VCaP (cell line): ENCODE measurements around the gene UGP2.
"Not testable (repeated sequence)": the region's sequence is repeated elsewhere in the genome, so short reads cannot be mapped to it uniquely, and the experiment has no call there.

ENCODE experiments used
- H3K27ac ChIP-seq: fragments of 450-650 bp; 2 replicates; pipeline ENCODE4 v1.5.1; 2017
- CTCF ChIP-seq: fragments of 450-650 bp; conservative IDR thresholded peaks from 2 replicates; pipeline ENCODE4 v1.5.1; 2017; ENCODE audit warnings: mild to moderate bottlenecking, moderate library complexity

The UGP2 gene

DNA sequence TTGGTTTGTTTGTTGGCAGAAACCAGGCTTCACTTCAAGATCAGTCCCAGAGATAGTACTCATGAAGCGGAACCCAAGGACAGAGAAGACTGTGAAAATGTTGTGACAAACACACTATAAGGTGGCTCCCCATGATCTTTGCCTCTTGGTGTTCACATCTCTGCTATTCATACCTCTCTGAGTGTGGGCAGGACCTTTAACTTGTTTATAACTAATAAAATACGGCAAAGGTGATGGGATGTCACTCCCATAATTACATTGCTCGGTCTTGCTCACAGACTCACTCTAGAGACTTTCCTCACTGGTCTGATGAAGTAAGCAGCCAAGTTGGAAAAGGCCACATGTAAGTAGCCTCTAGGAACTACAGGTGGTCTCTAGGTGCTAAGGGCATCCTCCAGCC lies 30.6 kb upstream of the UGP2 start:
- TF ChIP-seq CTCF = no peak
- no peak overlapping the region for H3K27ac ChIP-seq

GRCh38 chr2:63811870-63812269 lies 29.8 kb upstream of the UGP2 start:
- H3K27ac ChIP-seq = not testable (repeated sequence)

- TF ChIP-seq CTCF = no peak
- no peak overlapping the region for H3K27ac ChIP-seq
Observed at GRCh38 chr2:63814114-63814513, 27.6 kb upstream of the UGP2 start.

- no peak overlapping the region for H3K27ac ChIP-seq
- TF ChIP-seq CTCF = no peak
Observed at GRCh38 chr2:63817382-63817781, 24.3 kb upstream of the UGP2 start.

GRCh38 chr2:63818271-63818670 lies 23.4 kb upstream of the UGP2 start:
- TF ChIP-seq CTCF = no peak
- H3K27ac ChIP-seq = no peak overlapping the region

DNA sequence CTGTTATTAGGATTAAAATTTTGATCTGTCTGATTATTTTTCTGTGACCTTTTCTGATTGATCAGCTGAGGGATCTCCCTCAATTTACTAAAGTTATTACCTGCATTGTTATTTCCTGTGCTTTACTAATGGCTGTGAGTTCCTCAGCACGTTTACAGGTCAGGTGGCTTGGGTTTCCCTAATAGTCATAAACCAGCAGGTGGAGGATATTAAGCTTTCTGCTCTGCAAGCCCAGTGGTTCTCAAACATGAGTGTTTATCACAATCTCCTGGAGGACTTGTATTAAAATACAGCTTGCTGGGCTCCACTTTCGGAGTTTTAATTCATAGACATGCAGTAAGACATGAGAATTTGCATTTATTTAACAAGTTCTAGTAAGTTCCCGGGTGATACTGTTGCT lies 22.4 kb upstream of the UGP2 start:
- no peak overlapping the region for H3K27ac ChIP-seq
- TF ChIP-seq CTCF = no peak

DNA sequence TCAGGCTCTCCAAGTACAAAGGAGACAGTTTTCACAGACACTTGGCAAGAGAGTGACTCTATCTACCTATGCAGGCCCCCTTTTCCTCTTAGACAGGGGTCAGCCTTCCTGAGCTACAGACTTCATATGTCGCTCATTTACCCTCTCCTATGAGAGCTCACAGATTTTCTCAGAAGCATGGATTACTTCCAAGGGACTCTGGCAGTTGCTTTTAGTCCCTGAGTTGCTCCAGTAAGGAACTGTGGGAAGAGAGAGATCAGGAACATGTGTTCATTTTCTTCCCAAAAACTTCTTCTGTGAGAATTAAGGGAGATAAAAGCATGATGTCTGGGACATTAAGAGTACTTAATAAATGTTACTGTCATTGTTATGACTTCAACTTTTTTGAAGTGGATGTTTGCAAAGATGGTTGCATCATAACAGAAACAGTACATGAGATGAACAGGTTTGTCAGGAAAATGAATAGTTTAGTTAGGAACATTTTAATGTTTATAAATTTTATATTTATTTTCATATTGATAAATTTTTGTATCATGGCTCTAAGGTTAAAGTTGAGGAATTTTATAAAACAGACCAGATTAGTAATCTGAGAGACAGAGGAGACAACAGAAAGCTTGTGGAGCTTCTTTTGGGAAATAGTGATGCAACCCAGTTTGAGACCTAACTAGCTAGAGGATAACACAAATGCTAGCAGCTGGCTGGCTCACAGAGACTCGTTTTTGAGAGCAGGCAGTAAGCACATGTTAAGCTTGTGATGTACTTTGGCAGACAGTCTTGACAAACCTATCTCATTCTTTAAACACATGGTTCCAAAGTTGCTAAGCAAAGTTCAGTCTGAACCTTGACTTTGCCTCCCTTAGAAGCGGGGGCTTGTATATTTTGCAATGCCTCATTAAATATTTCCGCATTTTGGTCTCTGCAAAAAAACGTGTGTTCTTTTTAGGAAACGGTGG lies 21.7 kb upstream of the UGP2 start:
- TF ChIP-seq CTCF = no peak
- no peak overlapping the region for H3K27ac ChIP-seq

DNA sequence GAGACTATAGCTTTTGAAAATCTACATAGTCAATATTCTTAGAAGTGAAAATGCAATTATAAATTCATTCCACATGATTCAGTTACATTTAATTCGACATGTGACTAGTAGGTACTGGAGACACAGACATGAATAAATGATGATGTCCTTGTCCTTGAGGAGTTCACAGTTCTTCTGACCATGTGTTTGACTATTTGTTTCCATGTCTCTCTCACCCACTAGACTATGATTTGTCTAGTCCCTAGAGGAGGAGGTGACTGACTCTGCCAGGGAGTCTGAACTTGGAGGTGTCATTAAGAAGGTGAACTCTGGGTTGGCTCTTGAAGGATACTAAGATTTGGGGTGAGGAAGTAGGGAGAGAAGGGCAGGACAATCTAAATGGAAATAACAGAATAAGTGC lies 20.7 kb upstream of the UGP2 start:
- H3K27ac ChIP-seq = no peak overlapping the region
- TF ChIP-seq CTCF = no peak
